HCT116 (cell line): ENCODE results near the gene ASPG. TPM values are rescaled to one million over a fixed set of nuclear protein-coding genes. Genes with fewer than 3 reads are reported as not detected.

ENCODE experiments used
- ATAC-seq: fragments of 200-7000 bp; cut with Tn5 transposase; 2 replicates; pipeline ENCODE4 v1.9.1; 2020; ENCODE audit warnings: mild to moderate bottlenecking, moderate library complexity
- BruUV-seq: library from RNA; stranded (reverse); fragments of 400-500 nt; replicated peaks from 2 replicates; lab custom pipeline; 2021; lab: Mats Ljungman, UMichigan
- CTCF ChIA-PET: fragments of 300-600 bp; sonication (Branson Sonifier 250); formaldehyde crosslinking; loops from one replicate; lab custom pipeline; 2021; ENCODE audit warnings: antibody characterized with exemption; lab: Charles Lee
- POLR2A ChIA-PET: fragments of 300-600, 350-600 bp; sonication (Branson Sonifier 250); formaldehyde crosslinking; loops from one replicate; lab custom pipeline; 2021; ENCODE audit warnings: antibody characterized with exemption; lab: Charles Lee
- RAD21 ChIA-PET, 2 experiments: fragments of 300-600 bp; sonication (Branson Sonifier 250); formaldehyde crosslinking; loops; one replicate each; lab custom pipeline; 2023; ENCODE audit warnings: low total read pairs in 2 of 2; ENCODE audit not compliant: uncharacterized antibody in 2 of 2, unreplicated experiment in 2 of 2, low non-redundant PET in 1 of 2; lab: Charles Lee
- DNase-seq: peaks from one replicate; pipeline ENCODE4 v3.0.0-alpha.2; 2010; ENCODE audit warnings: low read depth, low spot score
- H2AFZ ChIP-seq: fragments of 200-600 bp; shearing (Covaris generic), sonication (generic); 2 replicates; pipeline ENCODE4 v1.6.1; 2017; ENCODE audit warnings: low read depth, mixed run types, mixed read lengths, antibody characterized with exemption, low read length; ENCODE audit not compliant: poor library complexity, severe bottlenecking
- H3K27ac ChIP-seq: 2 replicates; pipeline ENCODE4 v1.5.1; 2012; ENCODE audit warnings: low read depth, low read length
- H3K27me3 ChIP-seq: fragments of 200-600 bp; sonication (generic); 2 replicates; pipeline ENCODE4 v1.6.1; 2016; ENCODE audit warnings: mixed run types, low read length, mixed read lengths; ENCODE audit not compliant: insufficient read depth
- H3K36me3 ChIP-seq, 2 experiments: fragments of 200-500 bp in 1 of 2; fragments of 200-600 bp in 1 of 2; sonication (Bioruptor generic) in 1 of 2; sonication (generic) in 1 of 2; 2 replicates each; pipeline versions ENCODE4 v1.5.1 to v1.6.1; 2014 to 2016; ENCODE audit warnings: low read length in 2 of 2, inconsistent platforms in 1 of 2, mixed read lengths in 1 of 2, mixed run types in 1 of 2; ENCODE audit not compliant: insufficient read depth in 2 of 2, control insufficient read depth in 1 of 2
- H3K4me1 ChIP-seq, 2 experiments: fragments of 200-600 bp in 1 of 2; sonication (generic) in 1 of 2; 2 replicates each; pipeline versions ENCODE4 v1.5.1 to v1.6.1; 2012 to 2017; ENCODE audit warnings: low read length in 2 of 2, inconsistent platforms in 1 of 2, mild to moderate bottlenecking in 1 of 2, mixed read lengths in 1 of 2, mixed run types in 1 of 2, moderate library complexity in 1 of 2; ENCODE audit not compliant: insufficient read depth in 2 of 2, control insufficient read depth in 1 of 2
- H3K4me2 ChIP-seq: fragments of 200-600 bp; sonication (generic); 2 replicates; pipeline ENCODE4 v1.6.1; 2017; ENCODE audit warnings: mixed run types, low read length, mixed read lengths
- H3K4me3 ChIP-seq, 2 experiments: fragments of 200-600 bp in 1 of 2; sonication (generic) in 1 of 2; replicated peaks in 1 of 2; 2 replicates each; pipeline ENCODE4 v1.5.1; 2011 to 2016; ENCODE audit warnings: low read length in 2 of 2, control low read depth in 1 of 2, low read depth in 1 of 2, mild to moderate bottlenecking in 1 of 2, mixed read lengths in 1 of 2, mixed run types in 1 of 2
- H3K79me2 ChIP-seq: fragments of 200-600 bp; sonication (generic); 2 replicates; pipeline ENCODE4 v1.6.1; 2017; ENCODE audit warnings: mild to moderate bottlenecking, mixed run types, low read length, moderate library complexity, mixed read lengths; ENCODE audit not compliant: insufficient read depth
- H3K9ac ChIP-seq: fragments of 200-600 bp; sonication (generic); 2 replicates; pipeline ENCODE4 v1.6.1; 2016; ENCODE audit warnings: low read length, mixed read lengths
- H3K9me2 ChIP-seq: fragments of 200-600 bp; sonication (generic), shearing (Covaris generic); 2 replicates; pipeline ENCODE4 v1.6.1; 2017; ENCODE audit warnings: mixed run types, mild to moderate bottlenecking, moderate library complexity; ENCODE audit not compliant: insufficient read depth
- H3K9me3 ChIP-seq, 2 experiments: fragments of 200-500 bp in 1 of 2; fragments of 200-600 bp in 1 of 2; sonication (Bioruptor generic) in 1 of 2; sonication (generic) in 1 of 2; 2 replicates each; pipeline ENCODE4 v1.6.1; 2014 to 2017; ENCODE audit warnings: low read length in 2 of 2, mixed read lengths in 2 of 2, inconsistent platforms in 1 of 2, low read depth in 1 of 2, mild to moderate bottlenecking in 1 of 2, mixed run types in 1 of 2, moderate library complexity in 1 of 2; ENCODE audit not compliant: control insufficient read depth in 1 of 2, insufficient read depth in 1 of 2
- H4K20me1 ChIP-seq: fragments of 200-600 bp; sonication (generic), shearing (Covaris generic); 2 replicates; pipeline ENCODE4 v1.6.1; 2017; ENCODE audit warnings: mixed run types, mild to moderate bottlenecking, moderate library complexity; ENCODE audit not compliant: insufficient read depth
- CEBPB ChIP-seq: IDR thresholded peaks from 2 replicates; pipeline ENCODE4 v1.6.1; 2012; ENCODE audit warnings: low read depth
- EGR1 ChIP-seq: IDR thresholded peaks from 2 replicates; pipeline ENCODE4 v1.6.1; 2012; ENCODE audit warnings: low read depth
- ELF1 ChIP-seq: IDR thresholded peaks from 2 replicates; pipeline ENCODE4 v1.6.1; 2012; ENCODE audit warnings: low read depth, borderline replicate concordance
- EZH2 ChIP-seq: fragments of 200-600 bp; sonication (generic); IDR thresholded peaks from 2 replicates; pipeline ENCODE4 v1.6.1; 2017; ENCODE audit warnings: antibody characterized with exemption, mixed run types
- EZH2phosphoT487 ChIP-seq: fragments of 200-600 bp; IDR thresholded peaks from 2 replicates; pipeline ENCODE4 v1.6.1; 2018; ENCODE audit warnings: antibody characterized with exemption, borderline replicate concordance
- FOSL1 ChIP-seq: IDR thresholded peaks from 2 replicates; pipeline ENCODE4 v1.6.1; 2012; ENCODE audit warnings: low read depth
- JUND ChIP-seq: IDR thresholded peaks from 2 replicates; pipeline ENCODE4 v1.6.1; 2012
- POLR2A ChIP-seq: IDR thresholded peaks from 2 replicates; pipeline ENCODE4 v1.7.0; 2011; ENCODE audit warnings: borderline replicate concordance; ENCODE audit not compliant: insufficient read depth, insufficient read length; ENCODE audit errors: extremely low read depth
- POLR2AphosphoS5 ChIP-seq: IDR thresholded peaks from 2 replicates; pipeline ENCODE4 v1.6.1; 2011; ENCODE audit warnings: mild to moderate bottlenecking, low read depth, low read length, moderate library complexity
- RAD21 ChIP-seq: IDR thresholded peaks from 2 replicates; pipeline ENCODE4 v1.6.1; 2012; ENCODE audit warnings: low read depth, mild to moderate bottlenecking
- SRF ChIP-seq: IDR thresholded peaks from 2 replicates; pipeline ENCODE4 v1.6.1; 2012; ENCODE audit warnings: low read depth
- TCF7L2 ChIP-seq: IDR thresholded peaks from 2 replicates; pipeline ENCODE4 v1.7.0; 2011; ENCODE audit warnings: borderline replicate concordance, inconsistent platforms; ENCODE audit not compliant: insufficient read depth, insufficient read length; ENCODE audit errors: extremely low read depth
- YY1 ChIP-seq: IDR thresholded peaks from 2 replicates; pipeline ENCODE4 v1.6.1; 2011; ENCODE audit warnings: low read length, low read depth, moderate library complexity, mild to moderate bottlenecking; ENCODE audit not compliant: insufficient replicate concordance; ENCODE audit errors: extremely low read depth
- ZFX ChIP-seq: fragments of 450-650 bp; IDR thresholded peaks from 2 replicates; pipeline ENCODE4 v1.6.1; 2017
- intact Hi-C: fragments of 100-400 bp; cut with micrococcal nuclease; formaldehyde crosslinking; loops from 2 replicates; pipeline ENCODE4 v1.10.0; 2022
- total RNA-seq: library from RNA; stranded (reverse); gene quantifications from one replicate; pipeline ENCODE4 v1.2.1, GENCODE V29; 2021; ENCODE audit not compliant: unreplicated experiment
- TF ChIP-seq, protein P1 (sequence below): IDR thresholded peaks from 2 replicates; pipeline ENCODE4 v1.6.1; 2011; ENCODE audit warnings: mild to moderate bottlenecking, low read length, moderate library complexity; ENCODE audit not compliant: insufficient replicate concordance; ENCODE audit errors: extremely low read depth
- TF ChIP-seq, protein P2 (sequence below): IDR thresholded peaks from 2 replicates; pipeline ENCODE4 v1.6.1; 2012; ENCODE audit warnings: low read depth
- TF ChIP-seq, protein P3 (sequence below): IDR thresholded peaks from 2 replicates; pipeline ENCODE4 v1.6.1; 2012
- TF ChIP-seq, protein P4 (sequence below), 3 experiments: fragments of 200-600 bp in 1 of 3; sonication (generic) in 1 of 3; IDR thresholded peaks in 2 of 3; conservative IDR thresholded peaks in 1 of 3; 2 replicates each; pipeline ENCODE4 v1.5.1; 2012 to 2017; ENCODE audit warnings: low read depth in 2 of 3, low read length in 2 of 3, antibody characterized with exemption in 1 of 3, borderline replicate concordance in 1 of 3, control low read depth in 1 of 3, mild to moderate bottlenecking in 1 of 3, mixed read lengths in 1 of 3, mixed run types in 1 of 3, moderate library complexity in 1 of 3; ENCODE audit not compliant: insufficient read depth in 1 of 3
- TF ChIP-seq, protein P5 (sequence below): IDR thresholded peaks from 2 replicates; pipeline ENCODE4 v1.6.1; 2012

ASPG gene
- total RNA-seq, 1 experiment from 2014 or later: not detected

DNA sequence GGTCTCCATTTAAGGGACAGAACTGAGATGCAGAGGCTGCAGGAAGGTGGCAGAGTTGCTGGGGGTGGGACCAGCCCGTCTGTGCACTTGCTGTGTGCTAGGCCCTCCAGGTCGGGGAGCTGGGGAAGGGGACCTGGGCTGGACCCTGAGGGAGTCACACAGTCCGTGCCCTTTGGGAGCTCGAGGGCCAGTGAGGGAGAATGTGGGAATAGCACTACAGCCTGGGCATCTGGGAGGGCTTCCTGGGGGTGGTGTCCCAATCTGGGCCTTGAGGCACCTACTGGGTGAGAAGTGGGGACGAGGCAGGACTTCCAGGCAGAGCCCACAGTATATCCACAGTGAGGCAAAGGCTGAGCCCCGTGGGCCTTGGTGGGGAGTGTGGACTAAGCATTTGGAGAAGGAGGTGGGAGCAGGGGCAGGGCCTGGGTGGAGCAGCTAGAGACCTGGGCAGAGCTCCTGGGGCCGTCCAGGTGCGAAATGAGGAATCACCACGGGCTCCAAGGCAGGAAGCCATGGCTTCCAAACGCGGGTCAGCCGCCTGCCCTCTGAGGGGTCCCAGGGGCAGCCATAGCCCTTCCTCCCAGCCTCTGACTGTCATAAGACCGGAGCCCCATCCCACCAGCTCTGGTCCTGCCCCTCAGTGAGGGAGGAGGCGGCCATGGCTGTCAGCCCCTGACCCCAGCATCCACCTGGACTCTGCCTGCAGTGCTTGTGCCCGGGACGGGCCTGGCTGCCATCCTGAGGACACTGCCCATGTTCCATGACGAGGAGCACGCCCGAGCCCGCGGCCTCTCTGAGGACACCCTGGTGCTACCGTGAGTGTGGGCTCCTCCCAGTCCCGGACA lies 6.6 kb downstream of the ASPG start:
- ChIA-PET POLR2A (no interaction called here), RAD21 (no interaction called here), CTCF (interaction anchor here (1.7 kb wide), 1 partner anchor 40 kb away, joined by 4 read pairs; no protein-coding TSS in a partner anchor)
- H3K4me3 ChIP-seq: no peak overlapping the region
- no peaks in the 10 kb centered on the region for H3K79me2 ChIP-seq
- no peak for DNase-seq
- TF ChIP-seq SRF (no peak), ELF1 (no peak), CEBPB (no peak), ZFX (no peak), TCF7L2 (no peak), YY1 (no peak), EZH2 (no peak), EGR1 (no peak), POLR2A (no peak), POLR2AphosphoS5 (no peak), JUND (no peak), EZH2phosphoT487 (no peak), FOSL1 (no peak), RAD21 (no peak)
- TF ChIP-seq, protein P1, sequence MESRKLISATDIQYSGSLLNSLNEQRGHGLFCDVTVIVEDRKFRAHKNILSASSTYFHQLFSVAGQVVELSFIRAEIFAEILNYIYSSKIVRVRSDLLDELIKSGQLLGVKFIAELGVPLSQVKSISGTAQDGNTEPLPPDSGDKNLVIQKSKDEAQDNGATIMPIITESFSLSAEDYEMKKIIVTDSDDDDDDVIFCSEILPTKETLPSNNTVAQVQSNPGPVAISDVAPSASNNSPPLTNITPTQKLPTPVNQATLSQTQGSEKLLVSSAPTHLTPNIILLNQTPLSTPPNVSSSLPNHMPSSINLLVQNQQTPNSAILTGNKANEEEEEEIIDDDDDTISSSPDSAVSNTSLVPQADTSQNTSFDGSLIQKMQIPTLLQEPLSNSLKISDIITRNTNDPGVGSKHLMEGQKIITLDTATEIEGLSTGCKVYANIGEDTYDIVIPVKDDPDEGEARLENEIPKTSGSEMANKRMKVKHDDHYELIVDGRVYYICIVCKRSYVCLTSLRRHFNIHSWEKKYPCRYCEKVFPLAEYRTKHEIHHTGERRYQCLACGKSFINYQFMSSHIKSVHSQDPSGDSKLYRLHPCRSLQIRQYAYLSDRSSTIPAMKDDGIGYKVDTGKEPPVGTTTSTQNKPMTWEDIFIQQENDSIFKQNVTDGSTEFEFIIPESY: no peak
- TF ChIP-seq, protein P2, sequence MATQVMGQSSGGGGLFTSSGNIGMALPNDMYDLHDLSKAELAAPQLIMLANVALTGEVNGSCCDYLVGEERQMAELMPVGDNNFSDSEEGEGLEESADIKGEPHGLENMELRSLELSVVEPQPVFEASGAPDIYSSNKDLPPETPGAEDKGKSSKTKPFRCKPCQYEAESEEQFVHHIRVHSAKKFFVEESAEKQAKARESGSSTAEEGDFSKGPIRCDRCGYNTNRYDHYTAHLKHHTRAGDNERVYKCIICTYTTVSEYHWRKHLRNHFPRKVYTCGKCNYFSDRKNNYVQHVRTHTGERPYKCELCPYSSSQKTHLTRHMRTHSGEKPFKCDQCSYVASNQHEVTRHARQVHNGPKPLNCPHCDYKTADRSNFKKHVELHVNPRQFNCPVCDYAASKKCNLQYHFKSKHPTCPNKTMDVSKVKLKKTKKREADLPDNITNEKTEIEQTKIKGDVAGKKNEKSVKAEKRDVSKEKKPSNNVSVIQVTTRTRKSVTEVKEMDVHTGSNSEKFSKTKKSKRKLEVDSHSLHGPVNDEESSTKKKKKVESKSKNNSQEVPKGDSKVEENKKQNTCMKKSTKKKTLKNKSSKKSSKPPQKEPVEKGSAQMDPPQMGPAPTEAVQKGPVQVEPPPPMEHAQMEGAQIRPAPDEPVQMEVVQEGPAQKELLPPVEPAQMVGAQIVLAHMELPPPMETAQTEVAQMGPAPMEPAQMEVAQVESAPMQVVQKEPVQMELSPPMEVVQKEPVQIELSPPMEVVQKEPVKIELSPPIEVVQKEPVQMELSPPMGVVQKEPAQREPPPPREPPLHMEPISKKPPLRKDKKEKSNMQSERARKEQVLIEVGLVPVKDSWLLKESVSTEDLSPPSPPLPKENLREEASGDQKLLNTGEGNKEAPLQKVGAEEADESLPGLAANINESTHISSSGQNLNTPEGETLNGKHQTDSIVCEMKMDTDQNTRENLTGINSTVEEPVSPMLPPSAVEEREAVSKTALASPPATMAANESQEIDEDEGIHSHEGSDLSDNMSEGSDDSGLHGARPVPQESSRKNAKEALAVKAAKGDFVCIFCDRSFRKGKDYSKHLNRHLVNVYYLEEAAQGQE: no peak
- TF ChIP-seq, protein P3, sequence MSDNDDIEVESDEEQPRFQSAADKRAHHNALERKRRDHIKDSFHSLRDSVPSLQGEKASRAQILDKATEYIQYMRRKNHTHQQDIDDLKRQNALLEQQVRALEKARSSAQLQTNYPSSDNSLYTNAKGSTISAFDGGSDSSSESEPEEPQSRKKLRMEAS: no peak
- TF ChIP-seq, protein P4, sequence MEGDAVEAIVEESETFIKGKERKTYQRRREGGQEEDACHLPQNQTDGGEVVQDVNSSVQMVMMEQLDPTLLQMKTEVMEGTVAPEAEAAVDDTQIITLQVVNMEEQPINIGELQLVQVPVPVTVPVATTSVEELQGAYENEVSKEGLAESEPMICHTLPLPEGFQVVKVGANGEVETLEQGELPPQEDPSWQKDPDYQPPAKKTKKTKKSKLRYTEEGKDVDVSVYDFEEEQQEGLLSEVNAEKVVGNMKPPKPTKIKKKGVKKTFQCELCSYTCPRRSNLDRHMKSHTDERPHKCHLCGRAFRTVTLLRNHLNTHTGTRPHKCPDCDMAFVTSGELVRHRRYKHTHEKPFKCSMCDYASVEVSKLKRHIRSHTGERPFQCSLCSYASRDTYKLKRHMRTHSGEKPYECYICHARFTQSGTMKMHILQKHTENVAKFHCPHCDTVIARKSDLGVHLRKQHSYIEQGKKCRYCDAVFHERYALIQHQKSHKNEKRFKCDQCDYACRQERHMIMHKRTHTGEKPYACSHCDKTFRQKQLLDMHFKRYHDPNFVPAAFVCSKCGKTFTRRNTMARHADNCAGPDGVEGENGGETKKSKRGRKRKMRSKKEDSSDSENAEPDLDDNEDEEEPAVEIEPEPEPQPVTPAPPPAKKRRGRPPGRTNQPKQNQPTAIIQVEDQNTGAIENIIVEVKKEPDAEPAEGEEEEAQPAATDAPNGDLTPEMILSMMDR (IDR thresholded peaks at IDR 0.05 in 2 of 3, conservative IDR thresholded peaks at IDR 0.05 in 1 of 3; ENCODE audit: borderline replicate concordance in 1 of 3, insufficient read depth in 1 of 3, low read depth in 2 of 3, low read length in 2 of 3): no peak
- TF ChIP-seq, protein P5, sequence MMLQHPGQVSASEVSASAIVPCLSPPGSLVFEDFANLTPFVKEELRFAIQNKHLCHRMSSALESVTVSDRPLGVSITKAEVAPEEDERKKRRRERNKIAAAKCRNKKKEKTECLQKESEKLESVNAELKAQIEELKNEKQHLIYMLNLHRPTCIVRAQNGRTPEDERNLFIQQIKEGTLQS: no peak
- no peak overlapping the region for H2AFZ ChIP-seq
- BruUV-seq: no TSS peak
- H3K27me3 ChIP-seq: no peaks in the 10 kb centered on the region
- no peaks in the 10 kb centered on the region for H3K9me2 ChIP-seq
- H3K27ac ChIP-seq: no peak overlapping the region
- no peak overlapping the region for H3K9ac ChIP-seq
- no peaks in the 10 kb centered on the region for H4K20me1 ChIP-seq
- H3K4me1 ChIP-seq: peaks cover 7 to 14% of the 10 kb centered on the region in 2 experiments; a peak in 3 of 4 replicates
- intact Hi-C loops: no loop called here
- H3K9me3 ChIP-seq: no peaks in the 10 kb centered on the region
- H3K36me3 ChIP-seq: no peaks in the 10 kb centered on the region
- no peak overlapping the region for H3K4me2 ChIP-seq
- ATAC-seq: no peak
